PC-3 (cell line): ENCODE measurements around the gene GPR84.

Experiments used
- CTCF ChIP-seq: fragments of 300-600 bp; sonication (generic); conservative IDR thresholded peaks from 2 replicates; pipeline ENCODE4 v1.5.1; 2017; ENCODE audit warnings: antibody characterized with exemption, low read depth, mild to moderate bottlenecking, low read length
- EZH2 ChIP-seq: fragments of 300-600 bp; sonication (generic); IDR thresholded peaks from one replicate; pipeline ENCODE4 v1.6.1; 2017; ENCODE audit warnings: antibody characterized with exemption, mild to moderate bottlenecking, low read length; ENCODE audit not compliant: unreplicated experiment

- TF ChIP-seq CTCF: no peak
- no peak for TF ChIP-seq EZH2
Measured at GRCh38 chr12:54393207-54393609, 28.9 kb upstream of the GPR84 start.
